GM19395 (cell line): ENCODE results near the gene DEFB124.
"Not testable (repeated sequence)": the region's sequence is repeated elsewhere in the genome, so short reads cannot be mapped to it uniquely, and the experiment has no call there.

Experiments
- ATAC-seq: cut with Tn5 transposase; IDR thresholded peaks from one replicate; pipeline ENCODE4 v1.9.1; 2021; ENCODE audit warnings: mild to moderate bottlenecking, moderate library complexity; ENCODE audit not compliant: unreplicated experiment

Gene DEFB124

GRCh38 chr20:31474758-31475427 lies at the start of gene DEFB124, which contains the start of gene REM1:
TSS of gene DEFB124 (minus strand) at chr20:31475127. CDS start at chr20:31473013, 2,114 bp downstream.
TSS of gene REM1 (plus strand) at chr20:31475288. CDS start at chr20:31476446, 1,158 bp downstream.
- no peak for ATAC-seq

- no peak for ATAC-seq
Measured at GRCh38 chr20:31523361-31524283, 48.7 kb upstream of the DEFB124 start.

GRCh38 chr20:31522731-31523130 lies 47.8 kb upstream of the DEFB124 start:
- ATAC-seq: no peak

GRCh38 chr20:31521267-31521666 lies 46.3 kb upstream of the DEFB124 start:
- not testable (repeated sequence) for ATAC-seq

- no peak for ATAC-seq
Measured at GRCh38 chr20:31517373-31517772, 42.4 kb upstream of the DEFB124 start.

- no peak for ATAC-seq
Measured at GRCh38 chr20:31516651-31517050, 41.7 kb upstream of the DEFB124 start.

- ATAC-seq: no peak
Measured at GRCh38 chr20:31516166-31516565, 41.2 kb upstream of the DEFB124 start.

- no peak for ATAC-seq
Measured at GRCh38 chr20:31515775-31516107, 40.8 kb upstream of the DEFB124 start.

GRCh38 chr20:31515072-31515774 lies 40.3 kb upstream of the DEFB124 start:
- no peak for ATAC-seq

GRCh38 chr20:31514154-31515071 lies 39.5 kb upstream of the DEFB124 start, which contains the start of gene HM13:
TSS of gene HM13 (plus strand) at chr20:31514442. CDS start at chr20:31514552, 110 bp downstream.
- peak; percentile 87 for ATAC-seq

- ATAC-seq: no peak
Measured at GRCh38 chr20:31508517-31509244, 33.8 kb upstream of the DEFB124 start.

GRCh38 chr20:31505903-31506302 lies 31.0 kb upstream of the DEFB124 start:
- no peak for ATAC-seq

- peak; percentile 97 for ATAC-seq
Measured at GRCh38 chr20:31502884-31503673, 28.2 kb upstream of the DEFB124 start.

GRCh38 chr20:31500527-31500926 lies 25.6 kb upstream of the DEFB124 start:
- no peak for ATAC-seq

- no peak for ATAC-seq
Measured at GRCh38 chr20:31497838-31498540, 23.1 kb upstream of the DEFB124 start.

GRCh38 chr20:31496761-31497295 lies 21.9 kb upstream of the DEFB124 start:
- ATAC-seq: no peak

- ATAC-seq: no peak
Measured at GRCh38 chr20:31494131-31494530, 19.2 kb upstream of the DEFB124 start.

GRCh38 chr20:31490752-31491151 lies 15.8 kb upstream of the DEFB124 start:
- no peak for ATAC-seq
